AG09309 (cell line): Measurements from ENCODE around the gene TNNC1.

ENCODE experiments used
- DNase-seq: peaks from one replicate; pipeline ENCODE4 v3.0.0-alpha.2; 2010; ENCODE audit warnings: low read depth
- H3K4me3 ChIP-seq: 2 replicates; pipeline ENCODE4 v1.5.1; 2011; ENCODE audit warnings: mild to moderate bottlenecking, low read depth, low read length, moderate library complexity; ENCODE audit not compliant: control insufficient read depth
- TF ChIP-seq, protein P1 (sequence below): IDR thresholded peaks from 2 replicates; pipeline ENCODE4 v1.5.1; 2011; ENCODE audit warnings: mild to moderate bottlenecking, low read depth, low read length, inconsistent platforms; ENCODE audit not compliant: insufficient read depth, control insufficient read depth; ENCODE audit errors: missing control alignments

TNNC1 gene

DNA sequence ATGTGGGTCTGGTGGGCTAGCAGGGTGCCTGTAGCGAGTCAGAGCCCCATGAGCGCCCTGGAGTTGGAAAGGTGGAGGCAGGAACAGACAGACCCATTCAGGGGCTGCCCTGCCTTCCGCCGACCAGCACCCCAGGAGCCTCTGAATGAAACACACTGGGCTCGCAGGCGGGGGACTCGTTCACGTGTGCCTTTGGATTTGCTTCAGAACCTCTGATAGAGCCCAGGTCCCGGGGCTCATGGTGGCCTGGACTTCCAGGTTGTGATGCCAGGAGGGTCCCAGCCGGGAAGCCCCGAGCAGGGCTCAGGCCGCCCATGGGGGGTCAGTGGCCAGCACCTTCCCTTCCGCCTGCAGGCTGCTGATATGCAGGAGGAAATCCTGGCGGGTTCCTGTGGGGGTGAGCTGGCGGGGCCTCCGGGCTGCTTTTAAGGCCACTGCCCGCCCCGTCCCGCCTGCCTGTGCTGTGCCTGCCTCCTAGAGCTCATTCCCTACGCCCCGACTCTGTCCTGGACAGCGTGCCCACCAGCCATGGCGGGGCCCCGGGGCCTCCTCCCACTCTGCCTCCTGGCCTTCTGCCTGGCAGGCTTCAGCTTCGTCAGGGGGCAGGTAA is 41.1 kb upstream of the TNNC1 start, which contains the start of gene STAB1:
Gene STAB1, plus strand, starts transcription at position 453 of the 610 bp plus-strand sequence. Its CDS starts 76 bp downstream, at position 529.
- no peak for DNase-seq
- H3K4me3 ChIP-seq, result no peak within 1 kb of the TSS
- TF ChIP-seq, protein P1, sequence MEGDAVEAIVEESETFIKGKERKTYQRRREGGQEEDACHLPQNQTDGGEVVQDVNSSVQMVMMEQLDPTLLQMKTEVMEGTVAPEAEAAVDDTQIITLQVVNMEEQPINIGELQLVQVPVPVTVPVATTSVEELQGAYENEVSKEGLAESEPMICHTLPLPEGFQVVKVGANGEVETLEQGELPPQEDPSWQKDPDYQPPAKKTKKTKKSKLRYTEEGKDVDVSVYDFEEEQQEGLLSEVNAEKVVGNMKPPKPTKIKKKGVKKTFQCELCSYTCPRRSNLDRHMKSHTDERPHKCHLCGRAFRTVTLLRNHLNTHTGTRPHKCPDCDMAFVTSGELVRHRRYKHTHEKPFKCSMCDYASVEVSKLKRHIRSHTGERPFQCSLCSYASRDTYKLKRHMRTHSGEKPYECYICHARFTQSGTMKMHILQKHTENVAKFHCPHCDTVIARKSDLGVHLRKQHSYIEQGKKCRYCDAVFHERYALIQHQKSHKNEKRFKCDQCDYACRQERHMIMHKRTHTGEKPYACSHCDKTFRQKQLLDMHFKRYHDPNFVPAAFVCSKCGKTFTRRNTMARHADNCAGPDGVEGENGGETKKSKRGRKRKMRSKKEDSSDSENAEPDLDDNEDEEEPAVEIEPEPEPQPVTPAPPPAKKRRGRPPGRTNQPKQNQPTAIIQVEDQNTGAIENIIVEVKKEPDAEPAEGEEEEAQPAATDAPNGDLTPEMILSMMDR, result no peak

GRCh38 chr3:52494445-52494844 is 40.6 kb upstream of the TNNC1 start:
- TF ChIP-seq, protein P1, result no peak

GRCh38 chr3:52493232-52494017 is 39.6 kb upstream of the TNNC1 start:
- DNase-seq, result no peak
- TF ChIP-seq, protein P1, result no peak
- no peak overlapping the region for H3K4me3 ChIP-seq

More at GRCh38 chr3:52494445-52494844, 40.6 kb upstream of the TNNC1 start:
- DNase-seq, result no peak
- no peak overlapping the region for H3K4me3 ChIP-seq

- DNase-seq, result no peak
- TF ChIP-seq, protein P1, result no peak
- no peak overlapping the region for H3K4me3 ChIP-seq
Measured at GRCh38 chr3:52492059-52492458, 38.2 kb upstream of the TNNC1 start.

- DNase-seq, result peak; percentile 20
- TF ChIP-seq, protein P1, result no peak
- H3K4me3 ChIP-seq, result no peak overlapping the region
Measured at GRCh38 chr3:52490939-52491526, 37.2 kb upstream of the TNNC1 start.

- TF ChIP-seq, protein P1, result no peak
- no peak overlapping the region for H3K4me3 ChIP-seq
- no peak for DNase-seq
Measured at GRCh38 chr3:52490035-52490938, 36.4 kb upstream of the TNNC1 start.
